HG02763 (cell line): ENCODE measurements around the gene RHNO1.

Source experiments
- ATAC-seq: cut with Tn5 transposase; IDR thresholded peaks from one replicate; pipeline ENCODE4 v1.9.1; 2021; ENCODE audit warnings: mild to moderate bottlenecking, moderate library complexity; ENCODE audit not compliant: unreplicated experiment

The RHNO1 gene, protein sequence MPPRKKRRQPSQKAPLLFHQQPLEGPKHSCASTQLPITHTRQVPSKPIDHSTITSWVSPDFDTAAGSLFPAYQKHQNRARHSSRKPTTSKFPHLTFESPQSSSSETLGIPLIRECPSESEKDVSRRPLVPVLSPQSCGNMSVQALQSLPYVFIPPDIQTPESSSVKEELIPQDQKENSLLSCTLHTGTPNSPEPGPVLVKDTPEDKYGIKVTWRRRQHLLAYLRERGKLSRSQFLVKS

DNA sequence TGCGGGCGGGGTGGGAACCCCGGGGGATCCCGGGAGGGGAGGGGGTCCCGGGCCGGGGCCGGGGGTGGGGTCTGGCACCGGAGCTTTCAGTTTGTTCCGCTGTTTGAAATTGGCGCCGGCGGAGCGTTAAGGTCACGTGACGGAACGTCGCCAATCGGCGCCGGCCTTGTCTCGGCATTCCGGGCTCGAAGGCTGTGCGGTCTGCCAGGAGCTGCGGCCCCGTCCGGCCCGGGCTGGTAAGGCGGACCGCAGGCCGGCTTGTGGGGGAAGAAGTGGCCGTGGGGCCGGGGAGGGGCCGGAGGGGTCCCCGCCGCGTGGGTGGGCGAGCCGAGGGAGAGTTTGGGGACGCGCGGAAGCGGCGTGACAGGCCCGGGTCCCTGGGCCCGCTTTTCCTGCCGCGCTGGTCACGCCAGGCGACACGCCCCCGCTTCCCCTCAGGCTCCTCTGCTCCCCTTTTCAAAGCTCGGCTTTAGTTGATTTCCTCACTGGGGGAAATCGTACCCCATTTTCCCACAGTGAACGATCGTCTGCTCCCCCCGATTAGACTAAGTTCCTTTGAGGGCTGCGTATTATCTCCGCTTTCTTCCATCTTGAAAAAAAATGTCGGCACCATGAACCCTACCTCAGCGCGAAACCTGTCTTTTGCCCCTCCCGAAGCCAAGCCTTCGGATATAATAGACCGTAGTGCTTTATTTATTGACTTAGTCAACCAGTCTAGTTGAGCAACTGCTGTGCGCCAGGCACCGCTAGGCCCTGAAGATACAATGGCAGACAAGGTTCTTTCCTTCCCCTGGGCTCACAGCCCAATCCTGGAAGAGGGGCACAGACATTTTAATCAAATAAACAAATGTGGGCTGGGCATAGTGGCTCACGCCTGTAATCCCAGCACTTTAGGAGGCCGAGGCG is at the start of gene RHNO1, which contains the start of gene FOXM1:
Gene RHNO1, plus strand, starts transcription at position 177 of the 906 bp plus-strand sequence. CDS start 8,144 bp downstream, outside the sequence.
Gene FOXM1, minus strand, starts transcription at position 128 of the 906 bp plus-strand sequence. CDS start 2,696 bp downstream, outside the sequence.
- ATAC-seq: peak; percentile 73

DNA sequence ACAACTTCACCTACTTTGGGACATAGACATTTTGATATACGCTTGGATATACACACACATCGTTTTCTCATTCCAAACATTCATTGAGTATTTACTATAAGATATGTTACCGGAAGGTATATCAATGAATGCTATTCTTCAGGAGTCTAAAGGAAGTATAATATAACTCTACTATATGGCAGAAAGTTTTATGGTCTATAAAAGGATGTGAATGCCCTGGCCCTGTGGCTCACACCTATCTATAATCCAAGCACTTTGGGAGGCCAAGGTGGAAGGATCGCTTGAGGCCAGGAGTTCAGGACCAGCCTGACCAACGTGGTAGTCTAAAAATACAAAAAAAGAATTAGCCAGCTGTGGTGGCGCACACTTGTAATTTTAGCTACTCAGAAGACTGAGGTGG is 47.7 kb upstream of the RHNO1 start:
- ATAC-seq: no peak

DNA sequence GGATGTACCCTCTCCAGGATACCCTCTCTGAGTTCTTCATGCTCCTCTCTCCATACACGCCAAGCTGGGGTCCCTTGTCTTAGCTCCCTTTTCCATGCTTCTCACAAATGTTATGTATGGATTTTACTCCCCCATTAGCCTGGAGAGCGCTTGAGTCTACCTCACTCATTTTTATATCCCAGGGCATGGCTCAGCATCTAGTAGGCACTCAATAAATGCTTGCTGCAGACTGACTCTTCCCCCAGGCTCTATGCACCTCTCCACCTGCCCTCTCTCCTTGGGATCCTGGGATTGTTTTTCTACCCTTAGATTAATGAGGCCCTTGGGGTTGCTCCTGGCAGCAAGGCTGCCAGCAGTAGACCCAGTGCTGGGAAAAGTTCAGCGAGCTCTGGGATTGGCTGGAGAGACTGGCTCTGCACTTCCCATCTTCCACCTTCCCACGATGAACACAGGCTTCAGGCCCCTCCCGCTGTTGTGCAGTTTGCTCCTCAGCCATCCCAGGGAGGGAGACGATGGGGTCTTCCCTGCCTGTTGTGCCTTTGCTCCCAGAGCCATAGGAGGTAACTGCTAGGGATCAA is 44.4 kb upstream of the RHNO1 start:
- ATAC-seq: no peak

DNA sequence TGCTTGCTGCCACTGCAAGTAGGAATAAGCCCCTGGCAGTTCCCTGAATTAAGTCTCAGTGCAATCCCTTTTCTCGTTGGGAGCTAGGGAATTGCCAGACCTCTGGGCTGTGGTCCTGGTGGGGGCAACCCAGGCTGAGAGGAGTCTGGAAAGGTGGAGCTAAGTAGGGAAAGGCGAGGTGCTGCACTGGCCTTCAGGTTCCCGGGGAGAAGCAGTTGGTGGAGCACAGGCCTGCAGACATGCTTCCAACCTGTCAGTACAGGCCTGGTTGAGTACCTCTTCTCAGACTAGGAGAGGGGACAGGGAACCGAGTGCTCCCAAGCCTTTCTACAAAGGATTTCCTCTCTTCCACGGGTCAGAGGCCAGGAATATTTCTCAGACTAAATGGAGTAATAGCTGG is 43.7 kb upstream of the RHNO1 start:
- ATAC-seq: no peak

DNA sequence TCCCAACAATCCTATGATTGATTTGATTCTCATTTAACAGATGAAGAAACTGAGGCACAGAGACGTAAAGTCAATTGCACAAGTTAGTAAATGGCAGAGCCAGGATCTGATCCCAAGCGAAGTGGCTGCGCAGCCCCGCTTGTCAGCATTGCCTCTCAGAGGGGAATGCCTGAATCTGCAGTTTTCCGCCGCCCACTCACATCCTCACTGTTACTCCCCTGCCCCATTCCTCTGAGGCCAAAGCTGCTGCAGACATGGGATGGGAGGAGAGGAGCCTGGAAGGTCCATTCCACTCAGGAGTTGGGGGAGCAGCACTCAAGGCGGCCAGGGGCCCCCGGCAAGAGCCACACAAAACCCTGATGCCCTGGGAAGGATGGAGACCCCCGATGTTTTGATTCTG is 43.2 kb upstream of the RHNO1 start:
- no peak for ATAC-seq

DNA sequence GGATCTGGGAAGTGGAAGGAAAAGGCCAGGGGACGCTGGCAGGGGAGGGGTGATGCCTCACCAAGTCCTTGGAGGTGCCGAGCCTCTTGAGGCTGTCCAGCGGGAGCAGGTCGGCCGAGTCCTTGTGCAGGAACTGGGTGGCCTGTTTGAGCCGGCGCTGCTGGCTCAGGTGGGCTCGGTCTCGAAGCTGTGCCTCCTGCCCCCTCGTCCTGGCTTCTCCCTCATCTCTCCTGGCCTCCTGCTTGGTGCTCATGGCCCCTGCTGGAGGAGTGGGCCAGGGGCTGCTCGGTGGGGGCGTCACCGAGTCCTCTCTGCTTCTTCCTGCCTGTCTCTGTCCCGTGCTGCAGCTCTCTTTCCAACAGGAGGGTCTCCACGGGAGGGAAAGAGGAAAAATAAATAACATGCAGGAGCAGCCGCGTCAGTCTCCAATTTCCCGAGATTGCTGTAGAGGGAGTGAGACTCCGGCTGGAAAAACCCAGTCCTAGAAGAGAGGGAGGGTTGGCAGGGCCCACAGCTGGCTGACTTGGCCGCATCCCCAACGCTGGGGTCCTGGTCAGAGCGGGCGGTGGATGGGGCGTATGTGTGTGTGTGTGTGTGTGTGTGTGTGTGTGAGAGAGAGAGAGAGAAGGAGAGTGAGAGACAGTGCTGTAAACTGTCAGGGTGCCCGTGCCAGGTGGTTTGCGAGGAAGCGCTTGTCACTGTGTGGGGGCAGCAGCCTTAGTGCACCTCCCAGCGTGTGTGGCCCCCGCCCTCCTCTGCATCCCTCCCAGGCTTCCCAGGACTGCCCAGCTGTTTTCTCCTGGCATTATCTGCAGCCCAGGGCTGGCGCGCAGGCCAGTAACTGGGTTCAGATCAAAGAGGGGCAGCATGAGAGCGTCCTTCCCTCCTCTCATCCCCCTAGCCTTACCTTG is 42.2 kb upstream of the RHNO1 start, which contains the start of gene NRIP2:
Gene NRIP2, minus strand, starts transcription at position 455 of the 911 bp plus-strand sequence. Its CDS starts 52 bp downstream, at position 403.
- no peak for ATAC-seq

DNA sequence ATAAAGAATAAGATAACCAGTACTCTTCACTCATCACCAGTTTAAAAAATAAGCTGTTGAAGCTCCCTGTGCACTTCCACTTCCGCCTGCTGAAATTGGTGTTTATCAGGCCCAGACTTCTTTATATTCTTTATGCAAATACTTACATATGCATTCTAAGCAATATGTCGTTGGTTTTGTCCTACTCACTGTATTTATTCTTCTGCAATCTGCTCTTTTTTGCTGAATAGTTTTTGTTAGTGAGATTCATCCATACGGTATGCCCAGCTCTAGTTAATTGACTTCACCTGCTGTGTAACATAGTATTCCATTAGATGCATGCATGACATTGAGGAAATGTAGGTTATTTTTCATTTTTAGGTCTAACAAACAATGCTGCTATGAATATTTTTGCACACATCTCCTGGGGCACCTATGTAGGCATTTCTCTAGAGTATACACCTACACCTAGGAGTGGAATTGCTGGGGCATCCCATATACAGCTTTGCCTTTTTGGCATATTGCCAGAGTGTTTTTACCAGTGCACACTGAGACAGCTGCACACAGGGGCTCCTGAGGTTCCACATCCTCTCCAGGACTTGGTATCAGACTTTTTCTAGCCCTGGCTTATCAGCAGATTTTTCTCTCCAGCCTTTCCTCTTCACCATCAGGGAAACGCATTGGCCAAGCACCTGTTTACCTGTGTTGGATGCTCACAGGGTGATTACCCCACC is 41.2 kb upstream of the RHNO1 start:
- ATAC-seq: no peak

DNA sequence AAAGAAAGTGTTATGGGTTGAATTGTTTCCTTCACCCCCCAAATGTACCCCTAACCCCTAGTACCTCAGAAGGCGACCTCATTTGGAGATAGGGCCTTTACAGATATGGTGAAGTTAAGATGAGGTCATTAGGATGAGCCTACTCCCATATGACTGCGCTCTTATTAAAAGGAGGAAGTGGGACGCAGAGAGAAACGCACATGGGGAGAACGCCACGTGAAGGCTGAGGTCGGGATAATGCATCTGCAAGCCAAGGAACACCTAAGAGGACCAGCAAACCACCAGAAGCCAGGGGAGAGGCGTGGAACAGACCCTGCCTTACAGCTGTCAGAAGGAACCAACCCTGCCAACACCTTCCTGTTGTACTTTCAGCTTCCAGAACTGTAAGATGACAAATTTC is 40.4 kb upstream of the RHNO1 start:
- ATAC-seq: no peak

DNA sequence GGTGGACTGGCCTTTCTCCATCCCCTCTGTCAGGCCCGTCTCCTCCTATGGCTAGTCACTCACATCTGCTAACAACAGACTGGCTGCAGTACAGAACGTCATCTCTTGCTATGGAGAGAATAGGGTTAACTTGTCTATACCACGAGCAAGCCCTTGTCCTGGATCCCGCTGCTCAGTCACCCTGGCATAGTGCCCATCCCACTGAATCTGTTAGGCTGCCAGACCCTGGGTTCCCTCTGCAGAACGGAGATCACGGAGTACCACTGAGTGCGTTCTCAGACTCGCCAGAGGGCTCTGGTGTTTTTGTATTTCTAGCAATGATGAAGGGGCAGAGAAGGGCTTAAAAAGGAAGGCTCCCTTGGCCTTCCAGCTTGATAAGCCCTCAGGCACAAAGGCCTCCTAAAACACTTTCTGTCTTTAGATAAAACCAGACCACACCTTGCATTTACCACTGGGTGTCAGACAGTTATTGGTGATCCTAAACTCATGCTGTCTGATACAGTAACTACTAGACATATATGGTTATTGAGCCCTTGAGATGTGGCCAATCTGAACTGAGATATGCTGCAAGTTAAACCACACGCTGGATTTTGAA is 35.9 kb upstream of the RHNO1 start:
- ATAC-seq: no peak

DNA sequence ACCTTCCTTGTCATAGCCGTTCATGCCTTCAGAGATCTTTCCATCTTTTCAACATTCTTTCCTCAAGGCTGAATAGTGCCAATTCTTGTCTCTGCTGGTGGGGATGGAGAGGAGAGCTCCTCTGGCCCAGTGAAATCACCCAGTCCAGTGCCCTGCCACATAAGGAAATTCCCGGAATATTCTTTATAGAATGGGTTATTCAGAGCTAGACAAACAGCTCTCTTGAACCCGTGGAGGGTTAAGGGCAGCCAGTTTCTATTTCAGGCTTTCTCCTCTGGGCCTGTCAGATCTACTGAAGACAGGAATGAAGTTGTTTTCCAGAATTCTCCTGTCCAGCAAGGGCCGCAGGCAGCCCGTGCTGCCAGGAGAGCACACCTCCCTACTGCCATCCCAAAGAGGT is 34.1 kb upstream of the RHNO1 start:
- ATAC-seq: no peak

DNA sequence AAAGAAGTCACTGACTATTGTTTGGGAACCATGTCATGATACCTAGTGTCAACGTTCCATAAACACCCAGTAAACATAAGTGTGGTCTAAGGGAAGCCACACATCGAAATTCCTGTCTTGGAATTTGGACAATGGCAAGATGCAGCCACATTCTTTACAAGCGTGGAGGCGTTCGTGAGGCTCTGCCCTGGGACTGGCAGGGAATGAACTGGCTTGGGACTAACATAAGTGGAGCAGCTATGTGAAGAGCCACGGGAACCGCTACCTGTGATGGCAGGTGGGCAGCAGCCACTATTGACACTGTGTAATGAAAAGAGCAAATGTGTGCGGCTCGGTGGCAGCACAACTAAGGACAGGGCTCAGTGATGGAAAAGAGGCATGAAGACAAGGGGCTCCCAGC is 32.2 kb upstream of the RHNO1 start:
- ATAC-seq: no peak

DNA sequence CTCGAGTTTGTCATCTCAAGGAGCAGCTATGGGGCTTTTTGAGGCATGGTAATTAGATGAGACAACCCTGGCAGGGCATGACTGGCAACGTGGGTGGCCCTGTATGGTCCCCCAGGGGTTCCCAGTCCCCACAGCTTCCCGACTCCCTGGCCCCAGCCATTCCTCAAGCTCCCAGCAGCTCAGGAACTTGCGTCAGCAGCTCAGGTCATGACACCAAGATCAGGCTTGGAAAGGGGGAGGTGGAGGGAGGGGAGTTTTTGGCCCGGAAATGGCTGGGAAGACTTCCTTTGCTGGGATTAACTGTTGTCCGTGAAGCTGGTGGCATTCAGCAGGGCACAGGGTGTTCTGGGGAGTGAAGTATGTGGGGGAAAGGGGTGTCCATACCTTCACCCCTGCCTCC is 31.7 kb upstream of the RHNO1 start:
- no peak for ATAC-seq

DNA sequence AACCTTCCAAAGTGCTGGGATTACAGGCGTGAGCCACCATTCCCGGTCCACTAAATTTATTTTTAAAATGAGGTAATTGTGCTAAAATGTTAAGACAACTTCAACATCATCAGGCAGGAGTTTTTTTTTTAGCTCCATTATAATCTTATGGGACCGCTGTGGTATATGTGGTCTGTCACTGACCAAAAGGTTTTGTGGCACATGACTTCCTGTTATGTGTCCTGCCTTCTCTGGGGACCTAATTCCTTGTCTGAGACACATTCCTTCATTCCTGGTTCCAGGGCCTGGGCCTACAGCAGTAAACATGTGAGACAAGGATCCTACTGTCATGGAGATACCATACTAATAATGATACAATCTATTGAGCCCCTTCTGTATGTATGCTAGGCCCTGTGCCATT is 25.1 kb upstream of the RHNO1 start:
- no peak for ATAC-seq

DNA sequence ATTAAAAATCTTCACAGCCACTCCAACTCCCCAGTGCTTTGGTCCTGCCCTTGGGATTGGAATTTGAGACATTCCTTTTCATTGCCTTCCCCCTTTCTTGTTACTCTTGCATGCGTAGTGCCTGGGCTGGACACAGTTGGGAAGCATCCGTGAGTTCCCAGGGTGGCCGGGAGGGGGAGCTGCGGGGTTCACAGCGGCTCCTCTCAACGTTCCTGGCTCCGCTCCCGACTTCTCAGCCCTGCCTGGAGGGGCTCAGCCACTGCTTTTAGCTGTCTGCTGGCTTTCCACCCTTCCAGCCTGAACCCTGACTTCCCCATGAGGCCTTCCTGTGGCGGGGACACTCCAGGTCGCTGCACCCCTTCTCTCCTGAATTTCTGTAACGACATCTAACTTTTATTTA is 23.4 kb upstream of the RHNO1 start:
- no peak for ATAC-seq

DNA sequence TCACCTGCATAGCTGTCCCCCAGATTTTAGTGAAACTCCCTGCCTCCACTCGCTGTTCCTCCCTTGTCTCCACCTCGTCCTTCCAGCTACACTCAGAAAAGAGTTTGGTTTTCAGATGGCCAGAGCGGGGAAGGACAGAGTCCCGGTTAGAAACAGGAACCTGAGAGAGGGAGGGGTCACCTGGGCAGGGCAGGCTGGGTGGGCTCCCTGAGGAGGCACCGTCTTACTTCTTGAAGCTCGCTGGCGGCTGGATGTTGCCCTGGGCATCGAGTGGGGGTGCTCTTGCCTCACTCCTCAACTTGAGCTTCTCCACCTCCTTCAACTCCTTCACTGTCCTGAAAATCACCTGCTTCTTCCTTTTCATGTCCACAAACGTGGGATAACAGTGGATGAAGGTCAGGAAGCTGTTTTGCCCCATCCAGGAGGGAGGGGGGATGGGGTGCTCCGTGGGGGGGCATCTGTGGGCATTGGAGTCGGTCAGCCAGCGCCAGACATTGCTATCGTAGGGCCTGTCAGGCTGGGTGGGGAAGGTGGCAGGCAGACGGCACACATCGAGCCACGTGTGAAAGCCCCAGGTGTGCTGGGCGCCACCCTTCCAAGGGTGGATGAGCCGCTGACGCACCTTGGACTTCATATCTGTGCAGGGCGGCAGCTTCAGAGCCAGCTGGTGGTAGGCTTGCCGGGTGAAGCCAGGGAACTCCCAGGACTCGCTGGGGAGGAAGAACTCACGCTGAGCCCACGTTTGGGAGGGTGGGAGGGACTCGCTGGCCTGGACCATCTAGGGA is 22.2 kb upstream of the RHNO1 start:
- no peak for ATAC-seq

DNA sequence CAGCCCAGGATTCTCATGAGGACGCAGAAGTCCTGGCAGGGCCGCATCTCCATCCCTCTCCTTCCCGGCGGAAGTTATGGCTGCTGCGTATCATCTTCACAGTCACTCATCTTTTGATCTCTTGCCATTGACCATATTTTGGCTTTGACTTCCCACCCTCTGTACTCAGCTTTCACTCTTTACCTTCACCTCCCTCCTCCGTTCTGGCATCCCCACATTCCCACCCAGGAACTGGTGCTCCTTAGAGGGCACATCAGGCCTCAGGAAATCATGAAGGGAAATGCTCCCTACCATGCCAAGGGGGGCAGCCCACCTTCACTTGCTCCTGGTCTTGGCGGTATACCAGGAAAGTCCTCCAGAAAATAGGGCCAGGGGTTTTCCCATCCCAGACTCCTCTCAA is 21.5 kb upstream of the RHNO1 start:
- ATAC-seq: no peak

DNA sequence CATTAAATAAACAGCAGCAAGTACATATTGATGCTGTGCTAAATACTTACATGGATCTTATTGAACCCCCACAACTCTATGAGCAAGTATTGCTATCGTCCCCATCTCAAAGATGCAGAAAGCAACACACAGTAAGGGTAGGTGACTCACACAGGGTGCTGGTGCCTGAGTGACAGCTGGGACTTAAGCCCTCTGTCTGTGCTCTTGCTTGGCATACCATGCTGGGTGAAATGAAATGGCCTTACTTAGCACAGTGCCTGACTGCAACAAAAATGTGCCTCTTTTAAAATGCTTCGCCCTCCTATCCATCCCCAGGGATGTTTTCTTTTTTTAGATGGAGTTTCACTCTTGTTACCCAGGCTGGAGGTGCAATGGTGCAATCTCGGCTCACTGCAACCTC is 21.0 kb upstream of the RHNO1 start:
- no peak for ATAC-seq

DNA sequence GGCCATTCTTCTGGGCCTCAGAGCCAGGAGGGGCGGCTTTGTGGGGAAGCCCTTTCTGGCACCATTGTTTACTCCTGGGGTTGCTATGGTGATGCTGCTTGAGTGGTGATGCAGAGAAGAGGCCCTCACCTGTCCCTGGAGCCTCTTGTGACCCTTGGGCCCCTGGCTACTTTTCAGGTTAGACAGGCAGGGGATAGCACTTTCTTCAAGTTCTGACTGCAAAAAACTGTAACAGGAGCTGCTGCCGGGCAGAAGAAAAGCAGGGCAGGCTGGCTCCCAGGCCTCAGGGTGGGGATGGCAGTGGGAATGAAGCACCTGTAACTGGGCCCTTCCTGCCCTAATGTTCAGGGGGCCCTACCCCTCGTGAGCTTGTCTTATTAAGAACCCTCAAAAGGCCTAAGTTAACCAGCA is 20.0 kb upstream of the RHNO1 start, which contains the start of gene TEX52:
Gene TEX52, minus strand, starts transcription at position 19 of the 411 bp plus-strand sequence. Its CDS starts 13 bp downstream, at position 6.
- no peak for ATAC-seq

DNA sequence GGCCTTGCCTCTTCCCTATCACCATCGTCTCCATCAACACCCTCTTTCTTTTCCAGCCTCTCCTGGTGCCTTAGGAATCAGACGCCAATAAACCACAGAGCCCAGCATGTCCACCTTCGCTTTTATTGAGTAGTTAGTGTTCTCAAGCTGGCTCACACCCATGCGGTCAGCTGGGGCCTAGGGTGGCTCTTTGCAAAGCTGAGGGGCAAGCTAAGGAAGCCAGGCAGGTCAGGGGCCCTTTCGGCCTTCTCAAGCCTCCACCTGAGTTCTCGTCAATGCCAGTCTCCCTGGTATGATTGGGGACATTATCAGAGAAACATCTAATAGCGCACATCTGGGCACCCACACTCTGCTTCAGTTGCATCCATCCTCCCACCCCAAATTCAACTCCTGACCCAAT is 19.4 kb upstream of the RHNO1 start:
- no peak for ATAC-seq
